ENCODE results near the gene IDUA.
"Not testable (repeated sequence)": the region's sequence is repeated elsewhere in the genome, so short reads cannot be mapped to it uniquely, and the experiment has no call there.

IDUA gene

GRCh38 chr4:968221-968620 lies 18.6 kb upstream of the IDUA start:
- no peak for DNase-seq

DNA sequence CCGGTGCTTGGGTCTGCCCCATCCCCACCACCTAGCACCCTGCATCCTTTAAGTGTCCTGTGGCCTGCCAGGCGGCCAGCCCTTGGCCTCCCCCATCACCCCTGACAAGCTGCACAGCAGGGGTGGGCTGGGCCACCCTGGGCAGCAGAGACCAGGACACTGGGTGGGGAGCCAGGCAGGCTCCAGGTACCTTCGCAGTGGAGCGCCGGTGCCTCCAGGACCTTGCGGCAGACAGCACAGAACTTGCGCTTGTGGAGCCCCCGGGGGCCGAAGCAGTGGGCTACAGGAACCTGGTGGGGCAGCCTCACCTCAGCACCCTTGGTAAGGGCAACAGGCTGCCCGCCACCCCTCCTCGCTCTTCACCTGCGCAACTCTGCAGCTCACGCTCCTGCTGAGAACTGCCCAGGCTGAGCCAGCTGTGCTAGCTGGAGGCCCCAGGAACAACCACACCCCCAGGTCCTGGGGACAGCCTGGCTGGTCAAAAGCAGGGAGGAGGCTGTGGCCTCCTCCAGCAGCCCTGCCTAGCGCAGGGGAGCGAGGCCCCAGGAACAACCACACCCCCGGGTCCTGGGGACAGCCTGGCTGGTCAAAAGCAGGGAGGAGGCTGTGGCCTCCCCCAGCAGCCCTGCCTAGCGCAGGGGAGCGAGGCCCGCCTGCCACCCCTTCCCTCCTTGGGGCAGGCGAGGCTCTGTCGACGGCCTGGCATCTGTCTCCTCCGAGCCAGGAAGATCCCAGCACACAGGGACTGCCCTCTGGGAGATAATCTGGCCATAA lies 18.0 kb upstream of the IDUA start:
- DNase-seq = no peak

- no peak for DNase-seq
Observed at GRCh38 chr4:970046-970745, 16.6 kb upstream of the IDUA start.

GRCh38 chr4:970854-971520 lies 15.9 kb upstream of the IDUA start:
- no peak for DNase-seq

GRCh38 chr4:971666-972500 lies 15.0 kb upstream of the IDUA start:
- no peak for DNase-seq

GRCh38 chr4:972651-973424 lies 14.0 kb upstream of the IDUA start:
- no peak for DNase-seq

DNA sequence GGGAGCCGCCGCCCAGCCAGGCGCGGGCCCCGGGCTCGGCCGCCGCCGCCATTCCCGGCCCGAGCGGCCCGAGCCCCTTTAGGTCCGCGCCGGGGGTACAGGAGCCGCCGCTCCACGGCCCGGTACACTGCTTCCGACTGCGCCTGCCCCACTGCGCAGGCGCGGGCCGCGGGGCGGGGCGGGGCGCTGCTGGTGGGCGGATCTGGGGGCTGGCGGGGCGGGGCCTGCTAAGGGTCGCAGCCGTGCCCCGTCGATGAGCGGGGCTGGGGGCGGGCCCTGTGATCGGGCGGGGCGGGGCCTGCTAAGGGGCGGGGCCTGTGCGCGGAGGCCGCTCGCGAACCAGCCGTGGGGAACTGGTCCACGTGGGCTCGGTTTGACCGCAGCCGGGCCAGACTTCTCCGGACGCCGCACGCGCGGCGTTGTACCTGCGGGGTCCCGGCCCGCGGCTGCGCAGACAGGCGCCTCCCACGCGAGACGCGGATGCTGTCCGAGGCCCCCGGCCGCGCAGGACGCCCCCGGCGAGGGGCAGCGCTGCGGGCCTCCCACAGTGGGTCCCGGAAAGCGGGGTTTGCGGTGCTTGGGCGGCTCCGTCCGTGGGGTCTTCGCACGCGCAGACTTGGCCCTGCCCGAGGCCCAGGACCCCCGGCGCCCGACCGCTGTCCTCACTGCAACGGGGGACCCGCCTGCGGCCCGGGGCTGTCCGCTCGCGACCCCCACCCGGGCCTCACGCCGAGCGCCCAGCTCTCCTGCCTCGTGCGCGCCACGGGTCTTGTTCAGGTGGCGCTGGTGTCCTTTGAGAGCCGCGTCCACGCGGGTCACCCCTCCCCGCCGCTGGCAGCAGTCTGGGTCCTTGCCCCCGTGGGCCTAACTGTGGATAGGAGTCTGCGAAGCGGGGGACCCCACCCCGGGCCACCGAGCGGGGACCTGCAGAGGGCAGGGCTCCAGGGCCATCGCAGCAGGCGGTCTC lies 13.1 kb upstream of the IDUA start, which contains the start of gene DGKQ:
Gene DGKQ, minus strand, starts transcription at position 139 of the 967 bp plus-strand sequence. Its CDS starts 87 bp downstream, at position 52.
- DNase-seq = no peak

- DNase-seq = no peak
Observed at GRCh38 chr4:974668-975067, 12.2 kb upstream of the IDUA start.

DNA sequence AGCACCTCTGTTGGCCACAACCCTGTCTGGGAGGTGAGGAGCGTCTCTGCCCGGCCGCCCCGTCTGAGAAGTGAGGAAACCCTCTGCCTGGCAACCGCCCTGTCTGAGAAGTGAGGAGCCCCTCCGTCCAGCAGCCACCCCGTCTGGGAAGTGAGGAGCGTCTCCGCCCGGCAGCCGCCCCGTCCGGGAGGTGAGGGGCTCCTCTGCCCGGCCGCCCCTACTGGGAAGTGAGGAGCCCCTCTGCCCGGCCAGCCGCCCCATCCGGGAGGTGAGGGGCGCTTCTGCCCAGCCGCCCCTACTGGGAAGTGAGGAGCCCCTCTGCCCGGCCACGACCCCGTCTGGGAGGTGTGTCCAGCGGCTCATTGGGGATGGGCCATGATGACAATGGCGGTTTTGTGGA lies 10.8 kb upstream of the IDUA start:
- not testable (repeated sequence) for DNase-seq

DNA sequence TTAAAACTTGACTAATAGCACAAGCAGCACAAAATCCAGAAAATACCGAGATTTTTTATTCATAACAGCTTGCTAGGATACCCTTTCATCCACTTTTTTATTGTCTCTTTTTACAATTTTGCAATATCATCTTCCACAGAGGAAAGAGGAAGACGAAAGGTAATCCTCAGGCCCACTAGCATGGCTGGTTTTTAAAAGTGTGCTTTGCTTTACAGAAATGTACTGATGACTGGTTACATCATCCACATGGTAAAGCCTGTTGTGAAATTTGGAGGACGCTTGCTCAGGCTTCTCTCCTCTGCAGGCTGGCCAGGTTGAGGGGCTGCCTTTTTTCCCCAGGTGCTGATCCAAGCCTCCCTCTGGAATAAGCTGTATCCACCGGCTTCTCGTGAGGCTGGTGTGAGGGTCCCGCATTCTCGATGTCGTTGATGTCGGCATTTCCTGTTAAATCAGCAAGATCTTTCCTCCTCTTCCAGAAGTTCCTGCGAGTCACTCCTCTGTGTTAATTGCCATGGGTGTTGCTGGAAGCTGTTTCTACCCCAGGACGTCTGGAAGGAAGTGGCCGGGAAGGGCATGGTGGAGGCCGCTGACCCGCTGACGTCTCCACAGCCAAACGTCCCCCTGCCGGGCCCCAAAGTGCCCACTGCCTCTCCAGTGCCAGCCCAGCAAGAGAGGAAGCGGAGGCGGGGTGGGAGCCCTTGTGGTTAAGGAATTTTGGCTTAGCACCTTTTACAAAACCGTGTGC lies 7.7 kb upstream of the IDUA start:
- no peak for DNase-seq

DNA sequence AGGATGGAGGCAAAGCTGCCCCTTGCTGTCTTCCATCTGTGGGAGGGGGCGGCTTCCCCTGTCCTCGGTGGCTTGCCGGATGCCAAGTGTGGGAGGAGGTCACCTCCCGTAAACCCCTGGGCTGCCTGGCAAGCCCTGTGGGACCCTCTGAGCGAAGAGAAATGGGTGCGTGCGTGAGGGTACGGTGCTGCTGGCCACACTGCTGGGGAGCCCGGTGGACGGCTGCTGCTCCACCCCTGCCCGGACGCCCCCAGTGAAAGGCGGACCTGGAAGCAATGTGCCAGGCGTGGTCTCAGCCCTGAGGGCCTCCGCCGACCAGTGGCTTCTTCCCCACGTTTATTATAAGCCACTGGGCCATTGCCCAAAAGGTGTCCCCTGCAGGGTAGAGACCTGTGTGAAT lies 4.6 kb upstream of the IDUA start:
- no peak for DNase-seq

GRCh38 chr4:982814-983213 lies 4.0 kb upstream of the IDUA start:
- DNase-seq = no peak

GRCh38 chr4:984336-985054 lies 2.3 kb upstream of the IDUA start:
- no peak for DNase-seq

GRCh38 chr4:985123-985830 lies 1.6 kb upstream of the IDUA start:
- DNase-seq = no peak

DNA sequence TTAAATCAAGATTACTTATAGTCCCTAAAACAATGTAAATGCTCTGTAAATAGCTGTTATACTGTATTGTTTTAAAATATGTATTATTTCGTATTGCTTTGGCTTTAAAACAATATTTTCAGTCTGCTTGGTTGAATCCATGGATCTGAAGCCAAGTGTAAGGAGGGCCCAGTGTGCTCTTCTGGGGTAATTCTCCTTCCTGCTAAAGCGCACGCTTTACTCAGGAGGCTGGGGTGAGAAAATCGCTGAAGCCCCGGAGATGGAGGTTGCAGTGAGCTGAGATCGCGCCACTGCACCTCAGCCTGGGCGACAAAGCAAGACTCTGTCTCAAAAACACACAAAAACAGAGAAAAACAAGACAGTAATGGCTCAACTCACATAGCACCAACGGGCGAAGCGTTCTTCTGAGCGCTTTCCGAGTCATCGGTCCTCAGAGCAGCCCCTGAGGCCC lies 391 bp upstream of the IDUA start:
- no peak for DNase-seq

- no peak for DNase-seq
Observed at GRCh38 chr4:987624-988513, 1.0 kb downstream of the IDUA start.
